AML-193 (cell line): Measurements from ENCODE around the gene LTV1.

Experiments used
- DNase-seq, 2 experiments: peaks; one replicate each; lab custom pipeline; 2025; lab: John Stamatoyannopoulos, UW

Gene LTV1

GRCh38 chr6:143885116-143885515 is 42.0 kb downstream of the LTV1 start:
- DNase-seq = no peak

GRCh38 chr6:143894655-143895054 is 51.5 kb downstream of the LTV1 start:
- DNase-seq = no peak

- DNase-seq = peak; percentile 50 to 53
Measured at GRCh38 chr6:143896126-143896860, 53.2 kb downstream of the LTV1 start.

GRCh38 chr6:143900358-143900757 is 57.2 kb downstream of the LTV1 start:
- no peak for DNase-seq

- DNase-seq = no peak
Measured at GRCh38 chr6:143901885-143902750, 59.0 kb downstream of the LTV1 start.

- DNase-seq = no peak
Measured at GRCh38 chr6:143902827-143903226, 59.7 kb downstream of the LTV1 start.

- no peak for DNase-seq
Measured at GRCh38 chr6:143911028-143911427, 67.9 kb downstream of the LTV1 start.

GRCh38 chr6:143912671-143913070 is 69.5 kb downstream of the LTV1 start:
- DNase-seq = no peak
